Measurements from ENCODE around the gene TPSB2. TPM values are rescaled to one million over a fixed set of nuclear protein-coding genes. Genes with fewer than 3 reads are reported as not detected.

Gene TPSB2
- total and polyA plus RNA-seq, 2 donors (not counting 1 experiment from before 2014, with no cell fraction given) = not detected

GRCh38 chr16:1215574-1216295 is 14.2 kb downstream of the TPSB2 start:
- Histone ChIP-seq H3K4me2 (ENCODE audit: extremely low read depth, insufficient read depth, low read length) (no peak overlapping the region), H3K9me3 (ENCODE audit: control insufficient read depth, insufficient read depth, low read depth, low read length) (no peaks in the 10 kb centered on the region), H2AFZ (ENCODE audit: low read length) (no peak overlapping the region), H4K20me1 (ENCODE audit: control insufficient read depth, extremely low read depth, insufficient read depth, low read length) (no peaks in the 10 kb centered on the region), H3K79me2 (ENCODE audit: control insufficient read depth, insufficient read depth, low read length) (no peaks in the 10 kb centered on the region), H3K36me3 (ENCODE audit: control insufficient read depth, insufficient read depth, low read length) (no peaks in the 10 kb centered on the region), H3K9ac (ENCODE audit: insufficient read depth, low read length) (no peak overlapping the region), H3K27ac (ENCODE audit: insufficient read depth, low read length) (no peak overlapping the region), H3K4me3 (replicated peaks in 1 of 4; ENCODE audit: control extremely low read depth in 1 of 4, insufficient read depth in 1 of 4, low read depth in 3 of 4, low read length in 4 of 4) (no peak overlapping the region), H3K27me3 (ENCODE audit: control insufficient read depth, insufficient read depth, low read length) (no peaks in the 10 kb centered on the region), H3K4me1 (ENCODE audit: control insufficient read depth, extremely low read depth, insufficient read depth, low read length) (no peaks in the 10 kb centered on the region)
- DNase-seq (ENCODE audit: low read depth in 2 of 2) = no peak
- no peak for TF ChIP-seq EZH2 (IDR thresholded peaks at IDR 0.05; ENCODE audit: low read length, missing control alignments)

- Histone ChIP-seq H3K4me1 (ENCODE audit: control insufficient read depth, extremely low read depth, insufficient read depth, low read length) (no peaks in the 10 kb centered on the region), H3K79me2 (ENCODE audit: control insufficient read depth, insufficient read depth, low read length) (no peaks in the 10 kb centered on the region), H3K4me2 (ENCODE audit: extremely low read depth, insufficient read depth, low read length) (no peak overlapping the region), H3K9me3 (ENCODE audit: control insufficient read depth, insufficient read depth, low read depth, low read length) (no peaks in the 10 kb centered on the region), H3K27ac (ENCODE audit: insufficient read depth, low read length) (no peak overlapping the region), H2AFZ (ENCODE audit: low read length) (no peak overlapping the region), H3K9ac (ENCODE audit: insufficient read depth, low read length) (no peak overlapping the region), H3K4me3 (replicated peaks in 1 of 4; ENCODE audit: control extremely low read depth in 1 of 4, insufficient read depth in 1 of 4, low read depth in 3 of 4, low read length in 4 of 4) (no peak overlapping the region), H3K27me3 (ENCODE audit: control insufficient read depth, insufficient read depth, low read length) (no peaks in the 10 kb centered on the region), H3K36me3 (ENCODE audit: control insufficient read depth, insufficient read depth, low read length) (no peaks in the 10 kb centered on the region), H4K20me1 (ENCODE audit: control insufficient read depth, extremely low read depth, insufficient read depth, low read length) (no peaks in the 10 kb centered on the region)
- DNase-seq (ENCODE audit: low read depth in 2 of 2) = no peak
- TF ChIP-seq CTCF (conservative IDR thresholded peaks at IDR 0.05 in 1 of 2, IDR thresholded peaks at IDR 0.05 in 1 of 2; ENCODE audit: low read depth in 1 of 2, low read length in 2 of 2) = no peak
- no peak for TF ChIP-seq EZH2 (IDR thresholded peaks at IDR 0.05; ENCODE audit: low read length, missing control alignments)
These were observed 15.3 kb downstream of the TPSB2 start for GRCh38 chr16:1214719-1215118.

- Histone ChIP-seq H3K79me2 (ENCODE audit: control insufficient read depth, insufficient read depth, low read length) (no peaks in the 10 kb centered on the region), H4K20me1 (ENCODE audit: control insufficient read depth, extremely low read depth, insufficient read depth, low read length) (no peaks in the 10 kb centered on the region), H3K4me2 (ENCODE audit: extremely low read depth, insufficient read depth, low read length) (no peak overlapping the region), H3K4me3 (replicated peaks in 1 of 4; ENCODE audit: control extremely low read depth in 1 of 4, insufficient read depth in 1 of 4, low read depth in 3 of 4, low read length in 4 of 4) (no peak overlapping the region), H3K9ac (ENCODE audit: insufficient read depth, low read length) (no peak overlapping the region), H3K4me1 (ENCODE audit: control insufficient read depth, extremely low read depth, insufficient read depth, low read length) (no peaks in the 10 kb centered on the region), H2AFZ (ENCODE audit: low read length) (no peak overlapping the region), H3K27me3 (ENCODE audit: control insufficient read depth, insufficient read depth, low read length) (no peaks in the 10 kb centered on the region), H3K36me3 (ENCODE audit: control insufficient read depth, insufficient read depth, low read length) (no peaks in the 10 kb centered on the region), H3K9me3 (ENCODE audit: control insufficient read depth, insufficient read depth, low read depth, low read length) (no peaks in the 10 kb centered on the region), H3K27ac (ENCODE audit: insufficient read depth, low read length) (no peak overlapping the region)
- TF ChIP-seq CTCF (conservative IDR thresholded peaks at IDR 0.05 in 1 of 2, IDR thresholded peaks at IDR 0.05 in 1 of 2; ENCODE audit: low read depth in 1 of 2, low read length in 2 of 2) (no peak), EZH2 (IDR thresholded peaks at IDR 0.05; ENCODE audit: low read length, missing control alignments) (no peak)
- DNase-seq (ENCODE audit: low read depth in 2 of 2) = no peak
These were observed 16.1 kb downstream of the TPSB2 start for GRCh38 chr16:1213796-1214372.

All from fibroblast of lung (primary cell).